ENCODE measurements around the gene NELL1.

The NELL1 gene

GRCh38 chr11:20723366-20723765 lies 54.0 kb downstream of the NELL1 start:
- Mint-ChIP-seq H3K9me3 (peaks cover 4% of the 10 kb centered on the region), H3K27ac (no peak overlapping the region), H3K36me3 (ENCODE audit: low read depth) (no peaks in the 10 kb centered on the region), H3K4me3 (no peak overlapping the region), H3K4me1 (no peaks in the 10 kb centered on the region), H3K27me3 (ENCODE audit: low read depth) (peaks cover 4% of the 10 kb centered on the region)
- no peak for TF ChIP-seq CTCF (IDR thresholded peaks at IDR 0.05; ENCODE audit: unreplicated experiment in 3 of 3)

GRCh38 chr11:20729597-20730105 lies 60.3 kb downstream of the NELL1 start:
- Mint-ChIP-seq H3K27me3 (ENCODE audit: low read depth) (no peaks in the 10 kb centered on the region), H3K27ac (peak overlapping the region in 1 of 3 experiments; percentile 1), H3K9me3 (peaks cover 11% of the 10 kb centered on the region)

DNA sequence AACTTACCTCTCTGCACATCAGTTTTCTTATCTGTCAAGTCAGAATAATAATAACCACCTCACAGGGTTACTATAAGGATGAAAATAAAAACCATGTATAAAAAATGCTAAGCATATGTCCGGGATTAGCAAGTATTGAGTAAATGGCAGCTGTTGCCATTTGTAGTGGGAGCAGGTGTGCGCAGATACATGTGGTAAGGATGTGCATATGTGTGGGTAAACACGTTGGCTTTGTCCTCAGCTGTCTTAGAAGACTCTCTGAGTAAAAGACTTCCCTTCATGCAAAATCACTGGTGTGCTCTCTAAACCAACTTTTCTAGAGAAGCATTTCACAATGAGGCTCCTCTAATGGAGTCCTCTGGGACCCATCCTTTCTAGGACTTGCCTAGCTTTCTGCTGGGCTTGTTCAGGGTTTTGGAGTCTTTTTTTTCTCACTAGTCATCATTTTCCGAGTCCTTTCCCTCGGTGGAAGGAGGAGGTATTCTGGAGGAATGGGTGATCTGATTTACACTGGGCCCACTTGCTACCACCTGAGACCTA lies 62.4 kb downstream of the NELL1 start:
- Mint-ChIP-seq H3K27ac (no peak overlapping the region), H3K4me3 (no peak overlapping the region), H3K36me3 (ENCODE audit: low read depth) (no peaks in the 10 kb centered on the region), H3K27me3 (ENCODE audit: low read depth) (no peaks in the 10 kb centered on the region), H3K4me1 (peaks cover 17% of the 10 kb centered on the region), H3K9me3 (peaks cover 11% of the 10 kb centered on the region)
- TF ChIP-seq CTCF (IDR thresholded peaks at IDR 0.05; ENCODE audit: unreplicated experiment in 3 of 3) = no peak

More at GRCh38 chr11:20729597-20730105, 60.3 kb downstream of the NELL1 start:
- H3K4me1 Mint-ChIP-seq = peaks cover 17% of the 10 kb centered on the region
- TF ChIP-seq CTCF (IDR thresholded peaks at IDR 0.05; ENCODE audit: unreplicated experiment in 3 of 3) = no peak
- H3K4me3 Mint-ChIP-seq = no peak overlapping the region
- H3K36me3 Mint-ChIP-seq (ENCODE audit: low read depth) = no peaks in the 10 kb centered on the region

GRCh38 chr11:20739107-20739506 lies 69.7 kb downstream of the NELL1 start:
- Mint-ChIP-seq H3K4me3 (no peak overlapping the region), H3K36me3 (ENCODE audit: low read depth) (no peaks in the 10 kb centered on the region), H3K27ac (no peak overlapping the region), H3K4me1 (no peaks in the 10 kb centered on the region), H3K9me3 (no peaks in the 10 kb centered on the region), H3K27me3 (ENCODE audit: low read depth) (peaks cover 4% of the 10 kb centered on the region)
- no peak for TF ChIP-seq CTCF (IDR thresholded peaks at IDR 0.05; ENCODE audit: unreplicated experiment in 3 of 3)

- Mint-ChIP-seq H3K27me3 (ENCODE audit: low read depth) (peaks cover 4% of the 10 kb centered on the region), H3K4me1 (no peaks in the 10 kb centered on the region), H3K27ac (no peak overlapping the region), H3K9me3 (no peaks in the 10 kb centered on the region), H3K36me3 (ENCODE audit: low read depth) (no peaks in the 10 kb centered on the region), H3K4me3 (no peak overlapping the region)
- TF ChIP-seq CTCF (IDR thresholded peaks at IDR 0.05; ENCODE audit: unreplicated experiment in 3 of 3) = no peak
Observed at GRCh38 chr11:20739577-20739976, 70.2 kb downstream of the NELL1 start.

DNA sequence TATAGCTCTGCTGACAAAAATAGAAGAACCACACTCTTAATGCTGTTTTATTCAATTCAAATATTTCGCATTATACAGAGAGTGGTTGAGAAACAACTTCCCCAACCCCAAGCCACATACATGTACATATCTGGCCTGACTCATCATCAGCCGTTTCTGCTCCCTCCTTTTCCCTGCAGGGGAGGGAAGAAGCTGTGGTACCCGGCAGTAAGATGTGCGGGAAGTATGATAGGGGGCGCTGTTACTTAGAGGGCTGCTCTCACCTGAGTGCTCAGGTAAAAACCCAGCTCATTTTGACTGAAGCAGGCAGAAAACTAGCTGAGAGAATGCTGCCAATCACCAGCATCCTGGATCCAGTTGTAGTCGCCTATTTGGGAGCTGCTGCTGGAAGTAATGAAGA lies 85.5 kb downstream of the NELL1 start:
- no peak overlapping the region for H3K4me3 Mint-ChIP-seq
- H3K9me3 Mint-ChIP-seq = no peaks in the 10 kb centered on the region
- H3K36me3 Mint-ChIP-seq (ENCODE audit: low read depth) = no peaks in the 10 kb centered on the region
- no peak for TF ChIP-seq CTCF (IDR thresholded peaks at IDR 0.05; ENCODE audit: unreplicated experiment in 3 of 3)
- no peak overlapping the region for H3K27ac Mint-ChIP-seq
- H3K4me1 Mint-ChIP-seq = no peaks in the 10 kb centered on the region
- peaks cover 3% of the 10 kb centered on the region for H3K27me3 Mint-ChIP-seq (ENCODE audit: low read depth)
